Progenitor cell of endocrine pancreas (in vitro differentiated cells): ENCODE data around the gene CENPL. TPM values are rescaled to one million over a fixed set of nuclear protein-coding genes. Genes with fewer than 3 reads are reported as not detected.
"Not testable (repeated sequence)": the region's sequence is repeated elsewhere in the genome, so short reads cannot be mapped to it uniquely, and the experiment has no call there.

ENCODE experiments used
- DNase-seq: peaks from one replicate; pipeline ENCODE4 v3.0.0; 2021; ENCODE audit warnings: low spot score; ENCODE audit not compliant: unreplicated experiment
- H3K27ac Mint-ChIP-seq: 2 replicates; pipeline ENCODE4 v1.8.0; 2021; ENCODE audit warnings: mild to moderate bottlenecking, moderate library complexity, mixed read lengths
- H3K27me3 Mint-ChIP-seq: 2 replicates; pipeline ENCODE4 v1.8.0; 2021; ENCODE audit warnings: mixed read lengths
- H3K36me3 Mint-ChIP-seq: 2 replicates; pipeline ENCODE4 v1.8.0; 2022; ENCODE audit warnings: mixed read lengths; ENCODE audit not compliant: insufficient read depth
- H3K4me1 Mint-ChIP-seq: 2 replicates; pipeline ENCODE4 v1.8.0; 2021; ENCODE audit warnings: low read depth, mixed read lengths
- H3K4me3 Mint-ChIP-seq: 2 replicates; pipeline ENCODE4 v1.8.0; 2021; ENCODE audit warnings: low read depth, mild to moderate bottlenecking, moderate library complexity, mixed read lengths
- H3K9me3 Mint-ChIP-seq: 2 replicates; pipeline ENCODE4 v1.8.0; 2021; ENCODE audit warnings: low read depth, mixed read lengths
- total RNA-seq: library from RNA; stranded (reverse); gene quantifications from 2 replicates; pipeline ENCODE4 v1.2.1, GENCODE V29; 2021
- TF ChIP-seq, protein P1 (sequence below): fragments of 200-600 bp; sonication (generic); IDR thresholded peaks from one replicate; pipeline ENCODE4 v1.5.0; 2021; ENCODE audit warnings: antibody characterized with exemption, mild to moderate bottlenecking; ENCODE audit not compliant: unreplicated experiment

The CENPL gene
- total RNA-seq, 1 donor from 2014 or later: 12.0 TPM

- Mint-ChIP-seq H3K27ac (peak overlapping the region; percentile 100), H3K36me3 (peaks cover 38% of the 10 kb centered on the region), H3K4me3 (peak overlapping the region; percentile 99), H3K27me3 (no peaks in the 10 kb centered on the region), H3K9me3 (no peaks in the 10 kb centered on the region), H3K4me1 (peaks cover 31% of the 10 kb centered on the region)
- DNase-seq: no peak
- TF ChIP-seq, protein P1, sequence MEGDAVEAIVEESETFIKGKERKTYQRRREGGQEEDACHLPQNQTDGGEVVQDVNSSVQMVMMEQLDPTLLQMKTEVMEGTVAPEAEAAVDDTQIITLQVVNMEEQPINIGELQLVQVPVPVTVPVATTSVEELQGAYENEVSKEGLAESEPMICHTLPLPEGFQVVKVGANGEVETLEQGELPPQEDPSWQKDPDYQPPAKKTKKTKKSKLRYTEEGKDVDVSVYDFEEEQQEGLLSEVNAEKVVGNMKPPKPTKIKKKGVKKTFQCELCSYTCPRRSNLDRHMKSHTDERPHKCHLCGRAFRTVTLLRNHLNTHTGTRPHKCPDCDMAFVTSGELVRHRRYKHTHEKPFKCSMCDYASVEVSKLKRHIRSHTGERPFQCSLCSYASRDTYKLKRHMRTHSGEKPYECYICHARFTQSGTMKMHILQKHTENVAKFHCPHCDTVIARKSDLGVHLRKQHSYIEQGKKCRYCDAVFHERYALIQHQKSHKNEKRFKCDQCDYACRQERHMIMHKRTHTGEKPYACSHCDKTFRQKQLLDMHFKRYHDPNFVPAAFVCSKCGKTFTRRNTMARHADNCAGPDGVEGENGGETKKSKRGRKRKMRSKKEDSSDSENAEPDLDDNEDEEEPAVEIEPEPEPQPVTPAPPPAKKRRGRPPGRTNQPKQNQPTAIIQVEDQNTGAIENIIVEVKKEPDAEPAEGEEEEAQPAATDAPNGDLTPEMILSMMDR: no peak
These were observed 40.9 kb upstream of the CENPL start for GRCh38 chr1:173865468-173866164.

GRCh38 chr1:173864179-173864867 lies 39.6 kb upstream of the CENPL start:
- peak overlapping the region; percentile 100 for H3K27ac Mint-ChIP-seq
- DNase-seq: no peak
- TF ChIP-seq, protein P1: no peak
- H3K27me3 Mint-ChIP-seq: no peaks in the 10 kb centered on the region
- peak overlapping the region; percentile 99 for H3K4me3 Mint-ChIP-seq
- peaks cover 41% of the 10 kb centered on the region for H3K36me3 Mint-ChIP-seq
- H3K4me1 Mint-ChIP-seq: peaks cover 28% of the 10 kb centered on the region
- no peaks in the 10 kb centered on the region for H3K9me3 Mint-ChIP-seq

DNA sequence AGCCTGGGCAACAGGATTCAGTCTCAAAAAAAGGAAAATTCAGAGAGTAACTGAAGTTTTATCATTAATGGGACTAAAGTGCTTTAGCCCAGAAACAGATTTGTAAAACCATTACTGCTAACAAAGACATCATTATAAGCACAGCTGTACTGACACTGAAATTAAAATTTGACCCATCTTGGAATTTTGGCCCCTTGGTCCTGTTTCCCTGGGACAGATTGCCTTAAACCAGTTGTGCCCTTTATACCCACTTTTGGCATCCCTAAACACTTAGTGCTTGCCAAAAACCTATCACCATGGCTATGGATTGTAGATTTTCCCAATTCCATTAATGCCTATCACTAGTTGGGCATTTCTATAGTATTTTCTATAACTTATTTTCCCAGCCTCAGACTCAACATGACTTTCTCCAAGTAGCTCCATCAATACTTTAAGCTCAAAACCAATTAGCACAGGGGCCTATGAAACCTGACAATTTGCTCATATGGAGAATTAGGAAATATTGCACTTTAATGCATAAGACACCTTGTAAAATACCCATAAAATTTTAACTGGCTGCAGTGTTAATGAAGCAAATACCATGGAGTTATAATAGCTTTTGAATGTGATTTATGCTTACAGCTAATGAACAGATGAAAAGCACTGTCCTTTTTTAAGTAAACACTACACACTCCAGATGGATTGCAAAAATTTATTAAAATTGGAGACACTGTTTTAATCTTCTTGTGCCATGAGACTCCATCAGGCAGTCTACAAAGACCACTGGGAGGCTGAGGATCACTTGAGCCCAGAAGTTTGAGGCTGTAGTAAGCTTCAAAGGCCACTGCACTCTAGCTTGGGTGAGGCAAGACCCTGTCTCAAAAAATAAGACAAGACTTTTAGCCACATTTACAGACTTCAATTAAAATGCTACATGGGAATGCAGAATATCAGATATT lies 38.8 kb upstream of the CENPL start:
- no peaks in the 10 kb centered on the region for H3K27me3 Mint-ChIP-seq
- H3K4me1 Mint-ChIP-seq: peaks cover 26% of the 10 kb centered on the region
- TF ChIP-seq, protein P1: no peak
- H3K4me3 Mint-ChIP-seq: peak overlapping the region; percentile 47
- H3K27ac Mint-ChIP-seq: peak overlapping the region; percentile 91
- H3K36me3 Mint-ChIP-seq: peaks cover 41% of the 10 kb centered on the region
- H3K9me3 Mint-ChIP-seq: no peaks in the 10 kb centered on the region
- no peak for DNase-seq

- DNase-seq: no peak
These were observed 38.1 kb upstream of the CENPL start for GRCh38 chr1:173862769-173863223.

GRCh38 chr1:173862146-173862768 lies 37.6 kb upstream of the CENPL start:
- H3K27me3 Mint-ChIP-seq, DNase-seq, H3K4me3 Mint-ChIP-seq, H3K9me3 Mint-ChIP-seq: not testable (repeated sequence)
- Mint-ChIP-seq H3K27ac (peak overlapping the region; percentile 91), H3K4me1 (peaks cover 26% of the 10 kb centered on the region), H3K36me3 (peaks cover 44% of the 10 kb centered on the region)

More at GRCh38 chr1:173862769-173863223, 38.1 kb upstream of the CENPL start:
- H3K27me3 Mint-ChIP-seq: no peaks in the 10 kb centered on the region
- peak overlapping the region; percentile 91 for H3K27ac Mint-ChIP-seq
- TF ChIP-seq, protein P1: no peak
- H3K36me3 Mint-ChIP-seq: peaks cover 42% of the 10 kb centered on the region
- H3K9me3 Mint-ChIP-seq: no peaks in the 10 kb centered on the region
- H3K4me3 Mint-ChIP-seq: no peak overlapping the region
- H3K4me1 Mint-ChIP-seq: peaks cover 26% of the 10 kb centered on the region
